GM18907 (cell line): ENCODE results near the gene SURF1.
"Not testable (repeated sequence)": the region's sequence is repeated elsewhere in the genome, so short reads cannot be mapped to it uniquely, and the experiment has no call there.

ENCODE experiments used
- ATAC-seq: cut with Tn5 transposase; IDR thresholded peaks from one replicate; pipeline ENCODE4 v1.9.1; 2021; ENCODE audit warnings: mild to moderate bottlenecking, moderate library complexity; ENCODE audit not compliant: unreplicated experiment

Gene SURF1

GRCh38 chr9:133327834-133328484 is 28.3 kb downstream of the SURF1 start:
- ATAC-seq = no peak

DNA sequence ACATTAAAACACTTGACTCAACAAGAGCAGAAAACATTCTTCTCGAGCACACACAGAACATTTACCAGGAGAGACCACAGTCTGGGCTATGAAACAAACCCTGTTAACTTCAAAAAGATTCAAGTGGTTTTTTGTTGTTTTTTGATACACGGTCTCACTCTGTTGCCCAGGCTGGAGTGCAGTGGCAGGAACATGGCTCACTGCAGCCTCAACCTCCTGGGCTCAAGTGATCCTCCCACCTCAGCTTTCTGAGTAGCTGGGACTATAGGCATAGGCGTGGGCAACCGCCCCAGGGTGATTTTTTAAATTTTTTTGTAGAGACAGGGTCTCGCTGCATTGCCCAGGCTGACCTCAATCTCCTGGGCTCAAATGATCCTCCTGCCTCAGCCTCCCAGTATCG is 29.3 kb downstream of the SURF1 start:
- not testable (repeated sequence) for ATAC-seq

DNA sequence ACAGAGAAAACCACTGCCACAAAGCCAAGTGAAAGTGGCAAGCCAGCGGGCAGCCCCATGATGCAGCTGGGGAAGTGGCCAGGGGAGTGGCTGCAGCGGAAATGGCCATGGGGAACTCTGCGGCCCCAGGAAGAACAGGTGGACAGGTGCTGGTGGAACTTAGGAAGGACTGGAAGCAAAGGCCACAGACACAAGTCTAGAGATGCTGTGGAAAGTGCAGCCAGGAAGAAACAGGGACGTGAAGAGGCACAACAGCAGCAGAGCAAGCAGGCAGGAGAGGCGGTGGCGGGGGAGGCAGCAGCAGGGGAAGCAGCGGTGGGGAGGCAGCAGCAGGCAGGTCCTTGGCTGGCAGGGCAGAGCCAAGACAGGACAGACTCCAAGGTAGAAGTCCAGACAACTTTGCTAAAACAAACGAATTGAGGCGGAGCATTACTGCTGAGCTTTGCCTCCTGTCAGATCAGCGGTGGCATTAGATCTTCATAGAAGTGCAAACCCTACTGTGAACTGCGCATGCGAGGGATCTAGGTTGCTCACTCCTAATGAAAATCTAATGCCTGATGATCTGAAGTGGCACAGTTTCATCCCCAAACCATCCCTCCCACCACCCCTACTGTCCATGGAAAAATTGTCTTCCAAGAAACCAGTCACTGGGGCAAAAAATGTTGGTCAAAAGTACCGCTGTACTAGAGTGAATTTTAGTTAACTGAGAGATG is 32.1 kb downstream of the SURF1 start:
- no peak for ATAC-seq

DNA sequence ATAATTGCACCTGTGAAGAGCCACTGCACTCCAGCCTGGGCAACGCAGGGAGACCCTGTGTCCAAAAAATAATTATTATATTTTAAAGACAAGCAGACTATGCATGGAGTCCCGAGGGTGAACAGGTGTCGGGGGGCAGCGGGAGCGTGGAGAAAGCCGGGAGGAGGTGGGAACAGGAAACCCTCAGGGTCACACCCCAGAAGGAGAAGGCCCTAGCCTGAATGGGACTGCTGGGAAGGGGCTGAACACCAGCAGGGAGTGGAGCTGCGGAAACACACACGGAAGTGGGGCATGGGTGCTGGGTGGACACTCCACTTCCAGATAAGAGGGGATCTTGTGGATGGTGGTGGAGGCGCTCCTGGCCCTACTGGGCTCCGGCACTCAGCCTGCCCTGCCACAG is 33.1 kb downstream of the SURF1 start:
- no peak for ATAC-seq

DNA sequence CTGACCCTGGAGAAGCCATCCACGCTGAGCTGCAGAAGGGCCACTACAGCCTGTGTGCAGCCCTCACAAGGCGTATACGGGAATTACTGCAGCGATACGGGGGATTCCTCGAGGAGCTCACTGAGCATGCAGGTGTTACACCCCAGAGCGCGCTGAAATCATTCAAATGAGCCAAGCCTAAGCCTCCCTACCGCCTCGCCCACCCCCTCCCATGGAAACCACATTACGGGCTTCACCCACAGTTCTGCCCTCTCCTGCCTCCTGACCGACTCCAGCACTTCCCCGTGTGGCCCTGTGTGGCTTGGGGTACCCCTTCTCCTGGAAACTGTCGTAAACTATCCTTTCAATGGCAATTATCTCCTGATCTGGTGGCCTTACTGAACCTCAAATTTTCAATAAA is 33.6 kb downstream of the SURF1 start:
- ATAC-seq = no peak

GRCh38 chr9:133321411-133321935 is 34.8 kb downstream of the SURF1 start:
- ATAC-seq = no peak

DNA sequence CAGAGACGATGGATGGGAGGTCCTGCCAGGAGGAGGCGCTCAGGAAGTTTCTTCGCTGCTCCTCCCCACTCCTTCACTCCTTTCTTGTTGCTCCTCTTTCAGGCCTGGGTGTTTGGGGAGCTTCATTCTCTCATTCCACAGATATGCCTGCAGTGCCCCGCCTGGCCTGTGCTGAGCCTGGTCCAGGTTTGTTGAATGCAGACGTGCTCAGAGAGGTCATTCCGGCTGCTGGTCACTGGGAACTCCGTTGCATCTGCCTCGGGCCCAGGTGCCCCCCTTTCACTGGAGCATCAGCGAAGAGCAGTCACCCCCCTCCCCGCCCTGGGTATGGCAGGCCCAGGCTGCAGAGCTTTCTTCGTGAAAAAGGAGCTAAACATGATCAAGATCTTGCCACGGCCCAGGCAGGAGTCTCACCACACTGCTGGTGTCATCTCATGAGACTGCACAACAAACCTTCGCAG is 35.8 kb downstream of the SURF1 start:
- no peak for ATAC-seq

- not testable (repeated sequence) for ATAC-seq
These were observed 38.7 kb downstream of the SURF1 start for GRCh38 chr9:133317551-133317950.

DNA sequence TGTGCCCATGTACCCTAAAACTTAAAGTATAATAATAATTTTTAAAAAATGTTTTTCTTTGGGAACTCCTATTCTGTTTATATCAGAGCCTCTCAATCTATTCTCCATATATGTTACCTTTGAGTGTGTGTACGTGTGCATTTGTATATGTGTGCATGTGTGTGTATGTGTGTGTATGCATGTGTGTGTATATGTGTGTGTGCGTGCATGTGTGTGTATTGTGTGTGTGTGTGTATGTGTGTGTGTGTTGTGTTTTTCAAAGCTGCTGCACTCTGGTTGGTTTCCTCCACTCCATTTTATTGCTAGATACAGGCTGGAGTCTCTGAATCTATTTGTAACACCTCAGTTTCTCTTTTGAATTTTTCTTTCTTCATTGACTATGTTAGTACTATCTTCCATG is 40.3 kb downstream of the SURF1 start:
- ATAC-seq = no peak

DNA sequence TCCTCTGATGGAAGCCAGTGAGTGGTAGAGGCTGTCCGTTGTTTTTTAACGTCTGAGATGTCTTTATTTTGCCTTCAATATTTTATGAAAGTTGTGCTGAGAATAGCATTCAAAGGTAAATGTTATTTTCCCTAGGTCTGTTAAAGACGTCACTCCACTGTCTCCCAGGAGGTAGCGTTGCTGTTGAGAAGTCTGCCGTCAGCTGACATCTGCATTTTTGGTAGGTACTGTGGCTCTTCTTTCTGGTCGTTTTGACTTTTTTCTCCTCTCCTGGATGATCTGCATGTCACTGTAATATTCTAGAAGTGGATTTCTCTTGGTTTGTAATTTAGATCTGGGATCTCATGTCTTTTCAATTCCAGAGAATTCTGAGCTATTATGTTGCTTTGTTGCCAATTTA is 46.7 kb downstream of the SURF1 start:
- no peak for ATAC-seq

GRCh38 chr9:133307301-133307700 is 49.0 kb downstream of the SURF1 start:
- ATAC-seq = no peak

GRCh38 chr9:133306242-133307204 is 49.8 kb downstream of the SURF1 start:
- ATAC-seq = no peak

DNA sequence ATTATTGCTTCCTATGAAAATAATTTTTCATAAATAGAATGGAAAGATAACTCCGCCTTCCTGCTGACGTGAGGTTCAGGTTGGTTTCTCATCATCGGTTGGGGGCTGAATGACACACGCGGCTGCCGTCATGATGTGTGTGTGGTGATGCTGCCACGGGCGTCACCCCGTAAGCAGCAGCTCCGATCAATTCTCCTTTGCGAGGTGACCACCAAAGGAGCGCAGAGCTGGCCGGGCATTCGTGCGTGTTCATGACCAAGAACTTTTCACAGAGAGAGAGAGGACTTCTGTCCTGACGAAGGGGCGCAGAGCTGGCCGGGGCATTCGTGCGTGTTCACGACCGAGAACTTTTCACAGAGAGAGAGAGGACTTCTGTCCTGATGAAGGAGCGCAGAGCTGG is 50.6 kb downstream of the SURF1 start:
- ATAC-seq = no peak

GRCh38 chr9:133304477-133305377 is 51.6 kb downstream of the SURF1 start:
- no peak for ATAC-seq

DNA sequence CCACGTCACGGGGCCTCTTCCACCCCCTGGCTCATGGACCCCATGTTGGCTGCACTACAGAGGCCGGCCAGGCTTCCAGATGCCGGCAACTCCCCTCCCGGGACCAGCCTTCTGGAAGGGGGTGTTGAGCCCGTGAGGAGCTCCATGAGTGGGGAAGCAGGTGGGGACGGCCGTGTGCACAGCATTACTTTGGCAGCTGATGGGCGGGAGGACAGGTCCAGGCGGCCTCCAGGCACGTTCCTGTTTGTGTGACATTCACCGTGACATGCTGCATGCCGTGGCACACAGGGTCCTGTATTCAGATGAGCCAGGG is 52.2 kb downstream of the SURF1 start:
- no peak for ATAC-seq

GRCh38 chr9:133303266-133304157 is 52.8 kb downstream of the SURF1 start:
- ATAC-seq = no peak
